Panc1 (cell line): ENCODE data around the gene EIF4G3. TPM values are rescaled to one million over a fixed set of nuclear protein-coding genes. Genes with fewer than 3 reads are reported as not detected.
"Not testable (repeated sequence)": the region's sequence is repeated elsewhere in the genome, so short reads cannot be mapped to it uniquely, and the experiment has no call there.

Experiments
- ATAC-seq: fragments of 200-7000 bp; cut with Tn5 transposase; 2 replicates; pipeline ENCODE4 v1.9.1; 2020; ENCODE audit warnings: mild to moderate bottlenecking, moderate library complexity
- BruUV-seq: library from RNA; stranded (reverse); fragments of 400-500 nt; replicated peaks from 2 replicates; lab custom pipeline; 2021; lab: Mats Ljungman, UMichigan
- CTCF ChIA-PET: fragments of 300-600 bp; sonication (Branson Sonifier 250); formaldehyde crosslinking; loops from one replicate; lab custom pipeline; 2022; ENCODE audit warnings: antibody characterized with exemption; lab: Charles Lee
- POLR2A ChIA-PET: fragments of 300-600 bp; sonication (Branson Sonifier 250); formaldehyde crosslinking; loops from one replicate; lab custom pipeline; 2022; ENCODE audit warnings: antibody characterized with exemption; lab: Charles Lee
- DNase-seq: peaks from one replicate; pipeline ENCODE4 v3.0.0-alpha.2; 2010; ENCODE audit warnings: low read depth, low spot score
- H3K27ac ChIP-seq: 2 replicates; pipeline ENCODE4 v1.5.1; 2011; ENCODE audit warnings: mild to moderate bottlenecking, low read length, inconsistent platforms
- H3K27me3 ChIP-seq: fragments of 200-500 bp; sonication (Bioruptor generic); 2 replicates; pipeline ENCODE4 v1.6.0; 2014; ENCODE audit warnings: low read length, inconsistent platforms; ENCODE audit not compliant: control insufficient read depth, insufficient read depth
- H3K36me3 ChIP-seq: fragments of 200-500 bp; sonication (Bioruptor generic); 2 replicates; pipeline ENCODE4 v1.5.1; 2014; ENCODE audit warnings: inconsistent platforms, mild to moderate bottlenecking, low read length, moderate library complexity; ENCODE audit not compliant: control insufficient read depth, insufficient read depth
- H3K4me1 ChIP-seq: 2 replicates; pipeline ENCODE4 v1.5.1; 2011; ENCODE audit warnings: inconsistent platforms, mild to moderate bottlenecking, low read length, moderate library complexity; ENCODE audit not compliant: control insufficient read depth, insufficient read depth
- H3K4me3 ChIP-seq, 2 experiments: 2 replicates each; pipeline ENCODE4 v1.5.1; 2011 to 2012; ENCODE audit warnings: low read depth in 2 of 2, low read length in 2 of 2, mild to moderate bottlenecking in 2 of 2, inconsistent platforms in 1 of 2, moderate library complexity in 1 of 2
- H3K9me3 ChIP-seq: fragments of 200-500 bp; sonication (Bioruptor generic); 2 replicates; pipeline ENCODE4 v1.5.1; 2014; ENCODE audit warnings: low read depth, mild to moderate bottlenecking, inconsistent platforms, low read length, moderate library complexity; ENCODE audit not compliant: control insufficient read depth, insufficient read depth
- POLR2AphosphoS5 ChIP-seq: IDR thresholded peaks from 2 replicates; pipeline ENCODE4 v1.6.1; 2012; ENCODE audit warnings: mild to moderate bottlenecking, low read depth, low read length, moderate library complexity
- SIN3A ChIP-seq: IDR thresholded peaks from 2 replicates; pipeline ENCODE4 v1.6.1; 2012; ENCODE audit warnings: low read depth, mild to moderate bottlenecking, low read length, moderate library complexity, borderline replicate concordance; ENCODE audit not compliant: insufficient read depth
- TCF7L2 ChIP-seq: IDR thresholded peaks from 2 replicates; pipeline ENCODE4 v1.6.1; 2011; ENCODE audit warnings: mild to moderate bottlenecking, low read depth, low read length, inconsistent platforms
- in situ Hi-C: cut with HindIII; loops from 2 replicates; pipeline ENCODE4 v1.10.0; 2016; ENCODE audit warnings: low sequenced_read_pairs, low pct_unique_long_range_greater_than_20kb
- intact Hi-C: fragments of 100-400 bp; cut with micrococcal nuclease; formaldehyde crosslinking; loops from one replicate; pipeline ENCODE4 v1.10.0; 2022; ENCODE audit not compliant: unreplicated experiment
- total RNA-seq: library from RNA; stranded (reverse); gene quantifications from one replicate; pipeline ENCODE4 v1.2.1, GENCODE V29; 2021; ENCODE audit not compliant: unreplicated experiment
- TF ChIP-seq, protein P1 (sequence below), 2 experiments: IDR thresholded peaks; 2 replicates each; pipeline ENCODE4 v1.6.1; 2011 to 2012; ENCODE audit warnings: low read depth in 2 of 2, control low read depth in 1 of 2, low read length in 1 of 2, mild to moderate bottlenecking in 1 of 2, moderate library complexity in 1 of 2; ENCODE audit not compliant: insufficient read depth in 1 of 2
- TF ChIP-seq, protein P2 (sequence below): fragments of 450-650 bp; IDR thresholded peaks from 2 replicates; pipeline ENCODE4 v1.5.1; 2017; ENCODE audit warnings: mild to moderate bottlenecking

EIF4G3 gene
- total RNA-seq, 1 experiment from 2014 or later, result 78.6 TPM

DNA sequence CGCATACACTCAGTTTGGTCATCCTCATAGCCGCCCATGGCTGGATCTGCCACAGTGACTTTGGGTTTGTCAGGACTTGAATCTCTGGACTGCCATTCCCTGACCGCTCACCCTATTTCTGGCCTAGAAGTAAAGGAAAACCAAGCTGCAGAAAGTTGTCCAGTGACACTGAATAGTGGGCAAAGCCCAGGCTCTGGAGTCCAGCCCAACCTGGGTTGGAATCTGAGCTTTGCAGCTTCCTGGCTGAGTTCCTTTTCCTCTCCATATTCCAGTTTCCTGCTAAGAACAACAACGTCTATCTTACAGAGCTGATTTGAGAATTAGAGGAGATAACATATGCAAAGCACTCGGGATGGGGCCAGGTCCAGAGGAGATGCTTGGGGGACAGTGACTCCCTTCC, 15.6 kb upstream of the EIF4G3 start:
- TF ChIP-seq, protein P1, sequence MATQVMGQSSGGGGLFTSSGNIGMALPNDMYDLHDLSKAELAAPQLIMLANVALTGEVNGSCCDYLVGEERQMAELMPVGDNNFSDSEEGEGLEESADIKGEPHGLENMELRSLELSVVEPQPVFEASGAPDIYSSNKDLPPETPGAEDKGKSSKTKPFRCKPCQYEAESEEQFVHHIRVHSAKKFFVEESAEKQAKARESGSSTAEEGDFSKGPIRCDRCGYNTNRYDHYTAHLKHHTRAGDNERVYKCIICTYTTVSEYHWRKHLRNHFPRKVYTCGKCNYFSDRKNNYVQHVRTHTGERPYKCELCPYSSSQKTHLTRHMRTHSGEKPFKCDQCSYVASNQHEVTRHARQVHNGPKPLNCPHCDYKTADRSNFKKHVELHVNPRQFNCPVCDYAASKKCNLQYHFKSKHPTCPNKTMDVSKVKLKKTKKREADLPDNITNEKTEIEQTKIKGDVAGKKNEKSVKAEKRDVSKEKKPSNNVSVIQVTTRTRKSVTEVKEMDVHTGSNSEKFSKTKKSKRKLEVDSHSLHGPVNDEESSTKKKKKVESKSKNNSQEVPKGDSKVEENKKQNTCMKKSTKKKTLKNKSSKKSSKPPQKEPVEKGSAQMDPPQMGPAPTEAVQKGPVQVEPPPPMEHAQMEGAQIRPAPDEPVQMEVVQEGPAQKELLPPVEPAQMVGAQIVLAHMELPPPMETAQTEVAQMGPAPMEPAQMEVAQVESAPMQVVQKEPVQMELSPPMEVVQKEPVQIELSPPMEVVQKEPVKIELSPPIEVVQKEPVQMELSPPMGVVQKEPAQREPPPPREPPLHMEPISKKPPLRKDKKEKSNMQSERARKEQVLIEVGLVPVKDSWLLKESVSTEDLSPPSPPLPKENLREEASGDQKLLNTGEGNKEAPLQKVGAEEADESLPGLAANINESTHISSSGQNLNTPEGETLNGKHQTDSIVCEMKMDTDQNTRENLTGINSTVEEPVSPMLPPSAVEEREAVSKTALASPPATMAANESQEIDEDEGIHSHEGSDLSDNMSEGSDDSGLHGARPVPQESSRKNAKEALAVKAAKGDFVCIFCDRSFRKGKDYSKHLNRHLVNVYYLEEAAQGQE (IDR thresholded peaks at IDR 0.05; ENCODE audit: insufficient read depth in 1 of 2, low read depth in 2 of 2, low read length in 1 of 2), result no peak
- TF ChIP-seq POLR2AphosphoS5, result no peak
- TF ChIP-seq TCF7L2, result no peak
- TF ChIP-seq, protein P2, sequence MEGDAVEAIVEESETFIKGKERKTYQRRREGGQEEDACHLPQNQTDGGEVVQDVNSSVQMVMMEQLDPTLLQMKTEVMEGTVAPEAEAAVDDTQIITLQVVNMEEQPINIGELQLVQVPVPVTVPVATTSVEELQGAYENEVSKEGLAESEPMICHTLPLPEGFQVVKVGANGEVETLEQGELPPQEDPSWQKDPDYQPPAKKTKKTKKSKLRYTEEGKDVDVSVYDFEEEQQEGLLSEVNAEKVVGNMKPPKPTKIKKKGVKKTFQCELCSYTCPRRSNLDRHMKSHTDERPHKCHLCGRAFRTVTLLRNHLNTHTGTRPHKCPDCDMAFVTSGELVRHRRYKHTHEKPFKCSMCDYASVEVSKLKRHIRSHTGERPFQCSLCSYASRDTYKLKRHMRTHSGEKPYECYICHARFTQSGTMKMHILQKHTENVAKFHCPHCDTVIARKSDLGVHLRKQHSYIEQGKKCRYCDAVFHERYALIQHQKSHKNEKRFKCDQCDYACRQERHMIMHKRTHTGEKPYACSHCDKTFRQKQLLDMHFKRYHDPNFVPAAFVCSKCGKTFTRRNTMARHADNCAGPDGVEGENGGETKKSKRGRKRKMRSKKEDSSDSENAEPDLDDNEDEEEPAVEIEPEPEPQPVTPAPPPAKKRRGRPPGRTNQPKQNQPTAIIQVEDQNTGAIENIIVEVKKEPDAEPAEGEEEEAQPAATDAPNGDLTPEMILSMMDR, result no peak
- TF ChIP-seq SIN3A, result no peak
- CTCF ChIA-PET, result interaction anchor here (0.7 kb wide), 1 partner anchor 20 kb away, joined by 10 read pairs; no protein-coding TSS in a partner anchor
- no TSS peak for BruUV-seq
- ATAC-seq (no peak), DNase-seq (no peak)
- Histone ChIP-seq H3K4me3 (no peak overlapping the region), H3K27ac (no peak overlapping the region), H3K4me1 (no peaks in the 10 kb centered on the region), H3K36me3 (no peaks in the 10 kb centered on the region), H3K27me3 (no peaks in the 10 kb centered on the region), H3K9me3 (no peaks in the 10 kb centered on the region)
- intact Hi-C loops, result loop anchor here (10.0 kb wide), 1 partner anchor 207 kb away; no protein-coding TSS in a partner anchor
- in situ Hi-C loops, result no loop called here
- POLR2A ChIA-PET, result no interaction called here

DNA sequence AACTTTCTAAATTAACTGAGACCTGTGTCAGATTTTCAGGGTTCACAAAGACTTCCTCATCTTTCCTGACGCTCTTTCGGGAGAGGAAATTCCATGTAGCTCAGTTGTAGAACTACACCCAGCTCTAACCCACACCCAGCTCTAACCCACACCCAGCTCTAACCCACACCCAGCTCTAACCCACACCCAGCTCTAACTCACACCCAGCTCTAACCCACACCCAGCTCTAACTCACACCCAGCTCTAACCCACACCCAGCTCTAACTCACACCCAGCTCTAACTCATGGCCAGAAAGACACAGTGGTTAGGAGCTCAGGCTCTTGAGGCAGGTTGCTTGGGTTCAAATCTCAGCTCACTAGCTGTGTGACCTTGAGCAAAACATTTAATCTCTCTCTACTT, 14.1 kb upstream of the EIF4G3 start:
- H3K4me1 ChIP-seq, POLR2A ChIA-PET, ATAC-seq, H3K27me3 ChIP-seq, H3K9me3 ChIP-seq, H3K4me3 ChIP-seq, DNase-seq, in situ Hi-C loops, H3K27ac ChIP-seq, CTCF ChIA-PET, H3K36me3 ChIP-seq, BruUV-seq: not testable (repeated sequence)
- intact Hi-C loops, result loop anchor here (10.0 kb wide), 1 partner anchor 206 kb away; no protein-coding TSS in a partner anchor

DNA sequence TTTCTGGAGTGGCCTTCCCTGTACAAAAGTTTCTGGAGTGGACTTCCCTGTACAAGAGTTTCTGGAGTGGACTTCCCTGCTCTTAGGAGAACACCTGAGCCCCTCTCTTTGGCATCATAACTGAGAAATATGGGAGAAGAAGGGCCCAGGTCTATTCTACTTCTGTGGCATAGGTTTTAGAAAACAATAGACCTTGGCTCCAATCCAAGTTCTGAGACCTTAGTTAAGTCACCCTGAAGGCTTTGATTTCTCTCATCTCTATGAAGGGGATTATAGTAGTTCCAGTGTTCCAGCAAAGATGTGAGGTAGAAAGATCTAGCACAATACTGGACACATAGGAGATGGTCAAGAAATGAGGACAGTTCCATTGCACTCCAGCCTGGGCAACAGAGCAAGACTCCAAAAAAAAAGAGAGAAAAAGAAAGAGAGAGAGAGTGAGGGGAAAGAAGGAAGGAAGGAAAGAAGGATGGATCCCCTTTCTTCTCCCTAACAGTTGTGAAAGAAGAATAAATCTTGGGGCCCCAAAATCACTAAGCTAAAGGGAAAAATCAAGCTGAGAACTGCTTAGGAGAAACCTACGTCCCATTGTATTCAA, 13.3 kb upstream of the EIF4G3 start:
- Histone ChIP-seq H3K36me3 (no peaks in the 10 kb centered on the region), H3K4me1 (no peaks in the 10 kb centered on the region), H3K4me3 (no peak overlapping the region), H3K27ac (no peak overlapping the region), H3K27me3 (no peaks in the 10 kb centered on the region), H3K9me3 (no peaks in the 10 kb centered on the region)
- no TSS peak for BruUV-seq
- in situ Hi-C loops (no loop called here), intact Hi-C loops (loop anchor here (10.0 kb wide), 1 partner anchor 205 kb away; no protein-coding TSS in a partner anchor)
- TF ChIP-seq, protein P1 (IDR thresholded peaks at IDR 0.05; ENCODE audit: insufficient read depth in 1 of 2, low read depth in 2 of 2, low read length in 1 of 2), result no peak
- TF ChIP-seq, protein P2, result no peak
- TF ChIP-seq SIN3A (no peak), POLR2AphosphoS5 (no peak), TCF7L2 (no peak)
- no peak for DNase-seq
- CTCF ChIA-PET, result no interaction called here
- ATAC-seq, result no peak
- POLR2A ChIA-PET, result no interaction called here
